HCT116 (cell line): ENCODE measurements around the gene MTUS2. TPM values are rescaled to one million over a fixed set of nuclear protein-coding genes. Genes with fewer than 3 reads are reported as not detected.
A peak's percentile ranks its signal among the peaks of the same experiment; 100 is the strongest.

Source experiments
- ATAC-seq: fragments of 200-7000 bp; cut with Tn5 transposase; 2 replicates; pipeline ENCODE4 v1.9.1; 2020; ENCODE audit warnings: mild to moderate bottlenecking, moderate library complexity
- BruUV-seq: library from RNA; stranded (reverse); fragments of 400-500 nt; replicated peaks from 2 replicates; lab custom pipeline; 2021; lab: Mats Ljungman, UMichigan
- CTCF ChIA-PET: fragments of 300-600 bp; sonication (Branson Sonifier 250); formaldehyde crosslinking; loops from one replicate; lab custom pipeline; 2021; ENCODE audit warnings: antibody characterized with exemption; lab: Charles Lee
- POLR2A ChIA-PET: fragments of 300-600, 350-600 bp; sonication (Branson Sonifier 250); formaldehyde crosslinking; loops from one replicate; lab custom pipeline; 2021; ENCODE audit warnings: antibody characterized with exemption; lab: Charles Lee
- RAD21 ChIA-PET, 2 experiments: fragments of 300-600 bp; sonication (Branson Sonifier 250); formaldehyde crosslinking; loops; one replicate each; lab custom pipeline; 2023; ENCODE audit warnings: low total read pairs in 2 of 2; ENCODE audit not compliant: uncharacterized antibody in 2 of 2, unreplicated experiment in 2 of 2, low non-redundant PET in 1 of 2; lab: Charles Lee
- DNase-seq: peaks from one replicate; pipeline ENCODE4 v3.0.0-alpha.2; 2010; ENCODE audit warnings: low read depth, low spot score
- H2AFZ ChIP-seq: fragments of 200-600 bp; shearing (Covaris generic), sonication (generic); 2 replicates; pipeline ENCODE4 v1.6.1; 2017; ENCODE audit warnings: low read depth, mixed run types, mixed read lengths, antibody characterized with exemption, low read length; ENCODE audit not compliant: poor library complexity, severe bottlenecking
- H3K27ac ChIP-seq: 2 replicates; pipeline ENCODE4 v1.5.1; 2012; ENCODE audit warnings: low read depth, low read length
- H3K27me3 ChIP-seq: fragments of 200-600 bp; sonication (generic); 2 replicates; pipeline ENCODE4 v1.6.1; 2016; ENCODE audit warnings: mixed run types, low read length, mixed read lengths; ENCODE audit not compliant: insufficient read depth
- H3K36me3 ChIP-seq, 2 experiments: fragments of 200-500 bp in 1 of 2; fragments of 200-600 bp in 1 of 2; sonication (Bioruptor generic) in 1 of 2; sonication (generic) in 1 of 2; 2 replicates each; pipeline versions ENCODE4 v1.5.1 to v1.6.1; 2014 to 2016; ENCODE audit warnings: low read length in 2 of 2, inconsistent platforms in 1 of 2, mixed read lengths in 1 of 2, mixed run types in 1 of 2; ENCODE audit not compliant: insufficient read depth in 2 of 2, control insufficient read depth in 1 of 2
- H3K4me1 ChIP-seq, 2 experiments: fragments of 200-600 bp in 1 of 2; sonication (generic) in 1 of 2; 2 replicates each; pipeline versions ENCODE4 v1.5.1 to v1.6.1; 2012 to 2017; ENCODE audit warnings: low read length in 2 of 2, inconsistent platforms in 1 of 2, mild to moderate bottlenecking in 1 of 2, mixed read lengths in 1 of 2, mixed run types in 1 of 2, moderate library complexity in 1 of 2; ENCODE audit not compliant: insufficient read depth in 2 of 2, control insufficient read depth in 1 of 2
- H3K4me2 ChIP-seq: fragments of 200-600 bp; sonication (generic); 2 replicates; pipeline ENCODE4 v1.6.1; 2017; ENCODE audit warnings: mixed run types, low read length, mixed read lengths
- H3K4me3 ChIP-seq, 2 experiments: fragments of 200-600 bp in 1 of 2; sonication (generic) in 1 of 2; replicated peaks in 1 of 2; 2 replicates each; pipeline ENCODE4 v1.5.1; 2011 to 2016; ENCODE audit warnings: low read length in 2 of 2, control low read depth in 1 of 2, low read depth in 1 of 2, mild to moderate bottlenecking in 1 of 2, mixed read lengths in 1 of 2, mixed run types in 1 of 2
- H3K79me2 ChIP-seq: fragments of 200-600 bp; sonication (generic); 2 replicates; pipeline ENCODE4 v1.6.1; 2017; ENCODE audit warnings: mild to moderate bottlenecking, mixed run types, low read length, moderate library complexity, mixed read lengths; ENCODE audit not compliant: insufficient read depth
- H3K9ac ChIP-seq: fragments of 200-600 bp; sonication (generic); 2 replicates; pipeline ENCODE4 v1.6.1; 2016; ENCODE audit warnings: low read length, mixed read lengths
- H3K9me2 ChIP-seq: fragments of 200-600 bp; sonication (generic), shearing (Covaris generic); 2 replicates; pipeline ENCODE4 v1.6.1; 2017; ENCODE audit warnings: mixed run types, mild to moderate bottlenecking, moderate library complexity; ENCODE audit not compliant: insufficient read depth
- H3K9me3 ChIP-seq, 2 experiments: fragments of 200-500 bp in 1 of 2; fragments of 200-600 bp in 1 of 2; sonication (Bioruptor generic) in 1 of 2; sonication (generic) in 1 of 2; 2 replicates each; pipeline ENCODE4 v1.6.1; 2014 to 2017; ENCODE audit warnings: low read length in 2 of 2, mixed read lengths in 2 of 2, inconsistent platforms in 1 of 2, low read depth in 1 of 2, mild to moderate bottlenecking in 1 of 2, mixed run types in 1 of 2, moderate library complexity in 1 of 2; ENCODE audit not compliant: control insufficient read depth in 1 of 2, insufficient read depth in 1 of 2
- H4K20me1 ChIP-seq: fragments of 200-600 bp; sonication (generic), shearing (Covaris generic); 2 replicates; pipeline ENCODE4 v1.6.1; 2017; ENCODE audit warnings: mixed run types, mild to moderate bottlenecking, moderate library complexity; ENCODE audit not compliant: insufficient read depth
- CTCF ChIP-seq, 3 experiments: fragments of 200-600 bp in 1 of 3; sonication (generic) in 1 of 3; IDR thresholded peaks in 2 of 3; conservative IDR thresholded peaks in 1 of 3; 2 replicates each; pipeline ENCODE4 v1.5.1; 2012 to 2017; ENCODE audit warnings: low read depth in 2 of 3, low read length in 2 of 3, antibody characterized with exemption in 1 of 3, borderline replicate concordance in 1 of 3, control low read depth in 1 of 3, mild to moderate bottlenecking in 1 of 3, mixed read lengths in 1 of 3, mixed run types in 1 of 3, moderate library complexity in 1 of 3; ENCODE audit not compliant: insufficient read depth in 1 of 3
- FOSL1 ChIP-seq: IDR thresholded peaks from 2 replicates; pipeline ENCODE4 v1.6.1; 2012; ENCODE audit warnings: low read depth
- ZFX ChIP-seq: fragments of 450-650 bp; IDR thresholded peaks from 2 replicates; pipeline ENCODE4 v1.6.1; 2017
- intact Hi-C: fragments of 100-400 bp; cut with micrococcal nuclease; formaldehyde crosslinking; loops from 2 replicates; pipeline ENCODE4 v1.10.0; 2022
- total RNA-seq: library from RNA; stranded (reverse); gene quantifications from one replicate; pipeline ENCODE4 v1.2.1, GENCODE V29; 2021; ENCODE audit not compliant: unreplicated experiment

MTUS2 gene
- total RNA-seq, 1 experiment from 2014 or later: 0.02 TPM

- H3K9ac ChIP-seq: no peak overlapping the region
- POLR2A ChIA-PET: no interaction called here
- H3K4me3 ChIP-seq: no peak overlapping the region
- H3K4me1 ChIP-seq: no peaks in the 10 kb centered on the region
- H3K4me2 ChIP-seq: no peak overlapping the region
- no TSS peak for BruUV-seq
- H3K27me3 ChIP-seq: peaks cover 63% of the 10 kb centered on the region
- H4K20me1 ChIP-seq: no peaks in the 10 kb centered on the region
- no peak for DNase-seq
- ATAC-seq: no peak
- no peaks in the 10 kb centered on the region for H3K79me2 ChIP-seq
- no peak overlapping the region for H3K27ac ChIP-seq
- no peaks in the 10 kb centered on the region for H3K9me3 ChIP-seq
- no peaks in the 10 kb centered on the region for H3K36me3 ChIP-seq
- no peak for TF ChIP-seq FOSL1
- RAD21 ChIA-PET: no interaction called here
- intact Hi-C loops: no loop called here
- no peak overlapping the region for H2AFZ ChIP-seq
- H3K9me2 ChIP-seq: no peaks in the 10 kb centered on the region
- CTCF ChIA-PET: no interaction called here
Measured at GRCh38 chr13:29396446-29396845, 576.3 kb downstream of the MTUS2 start.

- no peak overlapping the region for H3K27ac ChIP-seq
- H3K9ac ChIP-seq: no peak overlapping the region
- ChIA-PET POLR2A (no interaction called here), CTCF (no interaction called here), RAD21 (no interaction called here)
- ATAC-seq: no peak
- no peaks in the 10 kb centered on the region for H3K9me3 ChIP-seq
- peaks cover 61% of the 10 kb centered on the region for H3K27me3 ChIP-seq
- H3K4me3 ChIP-seq: no peak overlapping the region
- no peak for DNase-seq
- H3K79me2 ChIP-seq: no peaks in the 10 kb centered on the region
- no peaks in the 10 kb centered on the region for H3K9me2 ChIP-seq
- no peak overlapping the region for H2AFZ ChIP-seq
- H3K36me3 ChIP-seq: no peaks in the 10 kb centered on the region
- H4K20me1 ChIP-seq: no peaks in the 10 kb centered on the region
- no peak for TF ChIP-seq ZFX
- peak in 2 of 3 experiments; percentile 22 to 24; a peak in 3 of 6 replicates for TF ChIP-seq CTCF (IDR thresholded peaks at IDR 0.05 in 2 of 3, conservative IDR thresholded peaks at IDR 0.05 in 1 of 3; ENCODE audit: borderline replicate concordance in 1 of 3, insufficient read depth in 1 of 3, low read depth in 2 of 3, low read length in 2 of 3)
- intact Hi-C loops: no loop called here
- no peaks in the 10 kb centered on the region for H3K4me1 ChIP-seq
- no TSS peak for BruUV-seq
- no peak overlapping the region for H3K4me2 ChIP-seq
Measured at GRCh38 chr13:29397265-29397664, 577.1 kb downstream of the MTUS2 start.
